Nephron progenitor cell (in vitro differentiated cells): ENCODE results near the gene MT1F.

ENCODE experiments used
- DNase-seq: peaks from one replicate; pipeline ENCODE4 v3.0.0; 2021
- H3K27ac Mint-ChIP-seq: 2 replicates; pipeline ENCODE4 v1.8.0; 2021; ENCODE audit warnings: mild to moderate bottlenecking, moderate library complexity, mixed read lengths
- H3K27me3 Mint-ChIP-seq: 2 replicates; pipeline ENCODE4 v1.8.0; 2021; ENCODE audit warnings: mild to moderate bottlenecking, low read depth, mixed read lengths; ENCODE audit not compliant: poor library complexity
- H3K36me3 Mint-ChIP-seq: 2 replicates; pipeline ENCODE4 v1.8.0; 2021; ENCODE audit warnings: low read depth, mixed read lengths
- H3K4me1 Mint-ChIP-seq: 2 replicates; pipeline ENCODE4 v1.8.0; 2021; ENCODE audit warnings: mixed read lengths
- H3K4me3 Mint-ChIP-seq: 2 replicates; pipeline ENCODE4 v1.8.0; 2021; ENCODE audit warnings: mild to moderate bottlenecking, moderate library complexity, mixed read lengths
- H3K9me3 Mint-ChIP-seq: 2 replicates; pipeline ENCODE4 v1.8.0; 2021; ENCODE audit warnings: mild to moderate bottlenecking, moderate library complexity, mixed read lengths
- CTCF ChIP-seq: fragments of 200-600 bp; sonication (generic); IDR thresholded peaks from 2 replicates; pipeline ENCODE4 v1.5.0; 2021; ENCODE audit warnings: antibody characterized with exemption

Gene MT1F

DNA sequence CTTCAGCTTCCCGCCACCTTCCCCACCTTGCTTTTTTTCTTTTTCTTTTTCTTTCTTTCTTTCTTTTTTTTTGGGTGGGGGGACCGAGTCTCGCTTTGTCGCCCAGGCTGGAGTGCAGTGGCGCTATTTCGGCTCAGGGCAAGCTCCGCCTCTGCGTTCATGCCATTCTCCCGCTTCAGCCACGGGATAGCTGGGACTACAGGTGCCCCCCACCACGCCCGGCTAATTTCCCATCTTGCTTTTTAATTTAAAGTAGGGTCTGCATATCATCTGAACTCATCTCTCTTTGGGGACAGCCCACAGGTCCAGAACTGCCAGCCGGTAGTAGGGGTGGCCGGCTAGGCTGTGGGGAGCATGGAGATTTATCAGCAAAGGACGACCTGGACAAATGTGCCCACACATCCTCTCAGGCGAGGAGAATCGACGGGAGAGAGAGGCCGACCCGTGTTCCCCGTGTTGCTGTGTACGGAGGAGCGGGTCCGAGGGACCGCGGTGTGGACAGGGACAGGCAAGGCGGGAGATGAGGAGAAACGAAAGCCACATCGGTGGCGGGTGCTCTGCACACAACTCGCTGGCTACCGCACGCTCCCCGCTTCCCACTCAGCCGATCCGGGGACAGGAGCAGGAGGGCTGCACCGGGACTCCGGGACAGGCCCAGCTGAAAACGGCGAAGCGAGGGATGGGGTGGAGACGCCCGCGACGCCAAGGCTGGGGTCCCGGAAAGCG is 22.9 kb upstream of the MT1F start:
- H3K4me1 Mint-ChIP-seq = peaks cover 14% of the 10 kb centered on the region

DNA sequence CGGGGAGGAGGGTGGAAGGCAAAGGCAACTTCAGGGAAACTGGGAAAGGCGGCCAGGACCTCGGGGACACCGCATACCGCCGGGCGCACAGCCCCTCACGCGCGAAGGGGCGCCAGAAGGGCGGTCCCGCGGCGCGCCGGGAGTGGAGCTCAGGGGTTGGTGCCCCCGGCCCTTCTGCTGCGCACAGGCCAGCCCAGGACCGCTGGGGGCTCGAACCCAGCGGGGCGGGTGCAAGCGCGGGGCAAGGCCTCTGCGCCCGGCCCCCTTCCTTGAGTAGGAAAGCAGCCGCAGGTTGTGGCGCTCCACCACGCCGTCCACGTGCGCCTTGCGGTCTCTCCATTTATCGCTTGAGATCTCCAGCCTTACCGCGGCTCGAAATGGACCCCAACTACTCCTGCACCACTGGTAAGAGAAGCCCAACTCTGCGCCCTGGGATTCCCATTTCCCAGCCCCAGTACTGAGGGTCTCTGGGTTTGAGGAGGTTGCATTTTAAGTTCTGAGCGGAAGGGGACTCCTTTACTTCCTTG is 22.3 kb upstream of the MT1F start:
- Mint-ChIP-seq H3K27me3 (peaks cover 100% of the 10 kb centered on the region), H3K36me3 (no peaks in the 10 kb centered on the region), H3K4me3 (no peak overlapping the region), H3K27ac (no peak overlapping the region), H3K4me1 (peaks cover 19% of the 10 kb centered on the region), H3K9me3 (no peaks in the 10 kb centered on the region)
- no peak for TF ChIP-seq CTCF
- no peak for DNase-seq

More for the DNA sequence above, 22.9 kb upstream of the MT1F start:
- Mint-ChIP-seq H3K27ac (no peak overlapping the region), H3K4me3 (peak overlapping the region; percentile 44), H3K9me3 (no peaks in the 10 kb centered on the region), H3K27me3 (peaks cover 100% of the 10 kb centered on the region), H3K36me3 (no peaks in the 10 kb centered on the region)
- TF ChIP-seq CTCF = no peak
- DNase-seq = no peak

DNA sequence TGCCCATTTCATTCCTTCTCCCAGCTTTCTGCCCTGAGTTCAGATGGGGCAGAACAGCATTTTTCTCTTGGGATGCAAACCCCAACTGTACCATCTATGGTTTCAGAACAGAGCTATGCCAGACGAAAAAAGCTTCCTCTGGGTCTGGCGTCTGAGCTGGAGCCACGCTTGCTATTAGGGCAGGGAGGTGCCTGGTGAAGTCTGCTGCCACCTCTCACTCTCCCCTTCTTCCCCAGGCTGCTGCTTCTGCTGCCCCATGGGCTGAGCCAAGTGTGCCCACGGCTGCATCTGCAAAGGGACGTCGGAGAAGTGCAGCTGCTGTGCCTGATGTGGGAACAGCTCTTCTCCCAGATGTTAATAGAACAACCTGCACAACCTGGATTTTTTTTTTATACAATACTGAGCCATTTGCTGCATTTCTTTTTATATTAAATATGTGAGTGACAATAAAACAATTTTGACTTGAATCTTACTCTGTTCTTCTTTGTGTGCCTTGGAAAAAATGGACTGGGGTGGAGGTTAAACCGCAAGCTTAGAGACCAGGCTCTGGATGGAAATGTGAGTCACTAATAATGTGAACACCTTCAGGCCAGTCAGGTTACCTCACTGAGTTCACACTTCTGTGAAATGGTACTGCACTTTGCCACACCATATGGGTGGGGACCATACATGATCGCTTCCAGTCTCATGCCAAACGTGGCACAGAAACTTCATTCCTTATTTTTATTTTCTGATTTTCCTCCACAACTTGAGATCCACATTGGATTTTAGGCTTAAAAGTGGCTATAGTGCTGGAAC is 20.9 kb upstream of the MT1F start:
- Mint-ChIP-seq H3K27me3 (peaks cover 100% of the 10 kb centered on the region), H3K27ac (no peak overlapping the region), H3K4me3 (no peak overlapping the region), H3K9me3 (no peaks in the 10 kb centered on the region), H3K4me1 (peaks cover 22% of the 10 kb centered on the region), H3K36me3 (no peaks in the 10 kb centered on the region)
- DNase-seq = no peak
- TF ChIP-seq CTCF = no peak

DNA sequence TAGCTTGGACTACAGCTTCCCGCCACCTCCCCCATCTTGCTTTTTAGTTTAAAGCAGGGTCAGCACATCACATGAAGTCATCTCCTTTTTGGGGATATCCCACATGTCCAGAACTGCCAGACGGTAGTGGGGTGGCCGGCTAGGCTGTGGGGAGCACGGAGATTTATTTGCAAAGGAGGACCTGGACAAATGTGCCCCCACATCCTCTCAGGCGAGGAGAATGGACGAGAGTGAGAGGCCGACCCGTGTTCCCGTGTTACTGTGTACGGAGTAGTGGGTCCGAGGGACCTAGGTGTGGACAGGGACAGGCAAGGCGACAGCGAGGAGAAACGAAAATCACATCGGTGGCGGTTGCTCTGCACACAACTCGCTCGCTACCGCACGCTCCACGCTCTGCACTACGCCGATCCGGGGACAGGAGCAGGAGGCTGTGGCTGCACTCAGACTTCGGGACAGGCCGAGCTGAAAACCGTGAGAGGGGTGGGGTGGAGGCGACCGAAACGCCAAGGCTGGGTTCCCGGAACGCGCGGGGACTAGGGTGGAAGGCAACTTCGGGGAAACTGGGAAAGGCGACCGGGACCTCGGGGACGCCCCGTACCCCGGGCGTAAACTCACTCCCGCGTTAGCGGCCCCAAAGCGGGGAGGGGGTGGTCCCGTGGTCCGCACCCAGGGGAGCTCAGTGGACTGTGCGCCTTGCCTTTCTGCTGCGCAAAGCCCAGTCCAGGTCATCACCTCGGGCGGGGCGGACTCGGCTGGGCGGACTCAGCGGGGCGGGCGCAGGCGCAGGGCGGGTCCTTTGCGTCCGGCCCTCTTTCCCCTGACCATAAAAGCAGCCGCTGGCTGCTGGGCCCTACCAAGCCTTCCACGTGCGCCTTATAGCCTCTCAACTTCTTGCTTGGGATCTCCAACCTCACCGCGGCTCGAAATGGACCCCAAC is 19.7 kb upstream of the MT1F start, which contains the start of gene MT1A:
MT1A (plus strand) TSS at position 853 of the 937 bp plus-strand sequence; CDS start at position 926, 73 bp downstream.
- Mint-ChIP-seq H3K4me1 (peaks cover 16% of the 10 kb centered on the region), H3K9me3 (no peaks in the 10 kb centered on the region), H3K4me3 (peak within 1 kb of the TSS; percentile 77), H3K36me3 (no peaks in the 10 kb centered on the region), H3K27me3 (peaks cover 100% of the 10 kb centered on the region), H3K27ac (no peak within 1 kb of the TSS)
- no peak for TF ChIP-seq CTCF
- DNase-seq = peak; percentile 78

DNA sequence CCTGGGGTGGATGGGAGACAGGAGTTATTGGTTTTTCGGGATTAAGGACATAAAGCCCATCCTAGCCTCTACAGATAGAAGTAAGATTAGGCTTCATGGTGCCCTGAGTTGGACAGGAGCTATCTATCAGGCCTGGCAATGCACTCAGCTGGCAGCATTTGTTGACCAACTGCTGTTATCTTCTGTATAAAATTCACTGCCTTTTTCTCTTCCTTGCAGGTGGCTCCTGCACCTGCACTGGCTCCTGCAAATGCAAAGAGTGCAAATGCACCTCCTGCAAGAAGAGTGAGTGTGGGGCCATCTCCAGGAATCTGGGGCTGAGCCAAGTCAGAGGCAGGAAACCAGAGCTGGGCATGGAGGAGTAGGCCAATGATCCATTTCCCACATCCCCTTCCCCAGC is 18.7 kb upstream of the MT1F start:
- H3K4me1 Mint-ChIP-seq = peaks cover 21% of the 10 kb centered on the region
- no peaks in the 10 kb centered on the region for H3K36me3 Mint-ChIP-seq
- H3K4me3 Mint-ChIP-seq = no peak overlapping the region
- peaks cover 100% of the 10 kb centered on the region for H3K27me3 Mint-ChIP-seq
- no peak overlapping the region for H3K27ac Mint-ChIP-seq
- no peak for DNase-seq
- no peaks in the 10 kb centered on the region for H3K9me3 Mint-ChIP-seq
- TF ChIP-seq CTCF = no peak
